ENCODE data around the gene MAPRE2. TPM values are rescaled to one million over a fixed set of nuclear protein-coding genes. Genes with fewer than 3 reads are reported as not detected.

Gene MAPRE2
- total RNA-seq, 1 donor from 2014 or later = 23.4 TPM

DNA sequence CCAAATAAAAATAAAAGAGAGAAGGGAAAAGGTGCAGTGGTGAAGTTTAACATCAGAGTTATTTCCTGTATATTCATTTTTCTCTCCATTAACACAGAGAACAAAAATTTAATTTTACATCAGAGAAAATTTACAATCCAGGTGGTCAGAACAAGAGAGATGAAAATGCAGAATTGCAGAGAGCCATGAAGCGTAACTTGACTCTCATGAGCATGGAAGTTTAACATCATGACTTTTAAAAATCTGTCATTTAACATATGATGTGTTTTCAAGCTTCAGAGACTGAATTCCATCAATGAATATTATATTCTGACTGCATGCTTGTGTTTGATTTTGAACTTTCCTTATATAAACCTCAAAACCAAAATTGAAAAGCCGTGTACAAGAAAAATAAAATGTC is 120.3 kb downstream of the MAPRE2 start:
- H3K27ac Mint-ChIP-seq (ENCODE audit: unreplicated experiment) = no peak overlapping the region
- no peaks in the 10 kb centered on the region for H3K9me3 Mint-ChIP-seq (ENCODE audit: low read depth)
- DNase-seq (ENCODE audit: low spot score) = no peak
- no peaks in the 10 kb centered on the region for H3K27me3 Mint-ChIP-seq (ENCODE audit: low read depth)
- no peaks in the 10 kb centered on the region for H3K36me3 Mint-ChIP-seq (ENCODE audit: low read depth)
- no peak overlapping the region for H3K4me3 Mint-ChIP-seq (ENCODE audit: unreplicated experiment)
- TF ChIP-seq, protein P1, sequence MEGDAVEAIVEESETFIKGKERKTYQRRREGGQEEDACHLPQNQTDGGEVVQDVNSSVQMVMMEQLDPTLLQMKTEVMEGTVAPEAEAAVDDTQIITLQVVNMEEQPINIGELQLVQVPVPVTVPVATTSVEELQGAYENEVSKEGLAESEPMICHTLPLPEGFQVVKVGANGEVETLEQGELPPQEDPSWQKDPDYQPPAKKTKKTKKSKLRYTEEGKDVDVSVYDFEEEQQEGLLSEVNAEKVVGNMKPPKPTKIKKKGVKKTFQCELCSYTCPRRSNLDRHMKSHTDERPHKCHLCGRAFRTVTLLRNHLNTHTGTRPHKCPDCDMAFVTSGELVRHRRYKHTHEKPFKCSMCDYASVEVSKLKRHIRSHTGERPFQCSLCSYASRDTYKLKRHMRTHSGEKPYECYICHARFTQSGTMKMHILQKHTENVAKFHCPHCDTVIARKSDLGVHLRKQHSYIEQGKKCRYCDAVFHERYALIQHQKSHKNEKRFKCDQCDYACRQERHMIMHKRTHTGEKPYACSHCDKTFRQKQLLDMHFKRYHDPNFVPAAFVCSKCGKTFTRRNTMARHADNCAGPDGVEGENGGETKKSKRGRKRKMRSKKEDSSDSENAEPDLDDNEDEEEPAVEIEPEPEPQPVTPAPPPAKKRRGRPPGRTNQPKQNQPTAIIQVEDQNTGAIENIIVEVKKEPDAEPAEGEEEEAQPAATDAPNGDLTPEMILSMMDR (IDR thresholded peaks at IDR 0.05) = no peak
- H3K4me1 Mint-ChIP-seq (ENCODE audit: low read depth) = peaks cover 8% of the 10 kb centered on the region

DNA sequence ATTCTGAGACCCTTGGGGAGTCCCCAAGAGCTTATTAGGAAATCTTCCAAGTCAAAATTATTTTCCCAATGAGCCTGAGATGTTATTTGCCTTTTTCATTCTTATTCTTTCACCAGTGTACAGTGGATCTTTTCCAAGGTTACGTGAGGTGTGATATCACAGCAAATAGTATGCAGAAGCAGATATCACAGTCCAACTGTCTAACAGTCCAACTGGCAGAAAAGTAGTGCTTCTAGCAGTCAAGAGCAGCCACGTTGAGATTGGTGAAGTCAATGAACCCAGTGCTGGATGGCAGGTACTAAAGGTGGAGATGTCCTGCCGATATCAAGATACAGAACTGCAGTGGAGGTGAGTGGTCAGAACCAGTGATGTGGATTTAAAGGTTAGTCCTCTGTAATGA is 120.7 kb downstream of the MAPRE2 start:
- Mint-ChIP-seq H3K27ac (ENCODE audit: unreplicated experiment) (no peak overlapping the region), H3K9me3 (ENCODE audit: low read depth) (no peaks in the 10 kb centered on the region), H3K4me1 (ENCODE audit: low read depth) (peaks cover 8% of the 10 kb centered on the region), H3K36me3 (ENCODE audit: low read depth) (no peaks in the 10 kb centered on the region), H3K27me3 (ENCODE audit: low read depth) (no peaks in the 10 kb centered on the region), H3K4me3 (ENCODE audit: unreplicated experiment) (no peak overlapping the region)
- TF ChIP-seq, protein P1 (IDR thresholded peaks at IDR 0.05) = no peak
- no peak for DNase-seq (ENCODE audit: low spot score)

DNA sequence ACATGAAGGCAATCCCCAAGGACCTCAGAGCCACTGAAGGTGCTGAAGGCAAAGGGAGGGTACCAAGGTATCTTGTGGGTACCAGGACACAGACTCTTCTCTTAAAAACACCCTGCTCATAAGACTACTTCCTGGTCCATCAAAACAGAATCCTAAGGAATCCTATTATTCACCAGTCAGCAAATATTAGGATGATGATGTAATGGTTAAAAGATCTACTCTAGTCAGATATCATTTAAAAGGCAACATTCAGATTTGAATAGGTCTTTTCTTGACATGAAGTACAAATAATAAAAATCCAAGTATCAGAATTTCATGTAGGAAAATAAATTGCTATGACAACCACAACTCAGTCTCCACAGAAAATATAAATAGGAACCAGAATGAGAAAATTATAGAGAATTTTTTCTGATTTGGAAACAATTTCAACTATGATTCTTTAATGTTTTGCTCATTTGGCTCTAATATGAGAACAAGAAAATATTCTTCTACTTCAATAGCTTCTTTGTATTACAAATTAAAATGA is 121.9 kb downstream of the MAPRE2 start:
- Mint-ChIP-seq H3K4me1 (ENCODE audit: low read depth) (peaks cover 18% of the 10 kb centered on the region), H3K27me3 (ENCODE audit: low read depth) (no peaks in the 10 kb centered on the region), H3K36me3 (ENCODE audit: low read depth) (no peaks in the 10 kb centered on the region), H3K9me3 (ENCODE audit: low read depth) (no peaks in the 10 kb centered on the region), H3K4me3 (ENCODE audit: unreplicated experiment) (no peak overlapping the region), H3K27ac (ENCODE audit: unreplicated experiment) (no peak overlapping the region)
- TF ChIP-seq, protein P1 (IDR thresholded peaks at IDR 0.05) = no peak
- DNase-seq (ENCODE audit: low spot score) = no peak

- Mint-ChIP-seq H3K4me3 (ENCODE audit: unreplicated experiment) (no peak overlapping the region), H3K27me3 (ENCODE audit: low read depth) (no peaks in the 10 kb centered on the region), H3K36me3 (ENCODE audit: low read depth) (no peaks in the 10 kb centered on the region), H3K4me1 (ENCODE audit: low read depth) (peaks cover 18% of the 10 kb centered on the region), H3K27ac (ENCODE audit: unreplicated experiment) (no peak overlapping the region), H3K9me3 (ENCODE audit: low read depth) (no peaks in the 10 kb centered on the region)
- TF ChIP-seq, protein P1 (IDR thresholded peaks at IDR 0.05) = no peak
- no peak for DNase-seq (ENCODE audit: low spot score)
Measured at GRCh38 chr18:35163721-35164120, 122.5 kb downstream of the MAPRE2 start.

- Mint-ChIP-seq H3K27me3 (ENCODE audit: low read depth) (no peaks in the 10 kb centered on the region), H3K4me1 (ENCODE audit: low read depth) (peaks cover 18% of the 10 kb centered on the region), H3K27ac (ENCODE audit: unreplicated experiment) (no peak overlapping the region), H3K36me3 (ENCODE audit: low read depth) (no peaks in the 10 kb centered on the region), H3K4me3 (ENCODE audit: unreplicated experiment) (no peak overlapping the region), H3K9me3 (ENCODE audit: low read depth) (no peaks in the 10 kb centered on the region)
- TF ChIP-seq, protein P1 (IDR thresholded peaks at IDR 0.05) = no peak
- no peak for DNase-seq (ENCODE audit: low spot score)
Measured at GRCh38 chr18:35164133-35164532, 122.9 kb downstream of the MAPRE2 start.

Measured in chondrocyte (in vitro differentiated cells).